Middle frontal gyrus (tissue), 1 donor: ENCODE data around the gene TTYH3.

Experiments used
- DNase-seq: peaks from one replicate; pipeline ENCODE4 v3.0.0-alpha.2; 2015; ENCODE audit warnings: low spot score; ENCODE audit errors: extremely low spot score

Gene TTYH3

DNA sequence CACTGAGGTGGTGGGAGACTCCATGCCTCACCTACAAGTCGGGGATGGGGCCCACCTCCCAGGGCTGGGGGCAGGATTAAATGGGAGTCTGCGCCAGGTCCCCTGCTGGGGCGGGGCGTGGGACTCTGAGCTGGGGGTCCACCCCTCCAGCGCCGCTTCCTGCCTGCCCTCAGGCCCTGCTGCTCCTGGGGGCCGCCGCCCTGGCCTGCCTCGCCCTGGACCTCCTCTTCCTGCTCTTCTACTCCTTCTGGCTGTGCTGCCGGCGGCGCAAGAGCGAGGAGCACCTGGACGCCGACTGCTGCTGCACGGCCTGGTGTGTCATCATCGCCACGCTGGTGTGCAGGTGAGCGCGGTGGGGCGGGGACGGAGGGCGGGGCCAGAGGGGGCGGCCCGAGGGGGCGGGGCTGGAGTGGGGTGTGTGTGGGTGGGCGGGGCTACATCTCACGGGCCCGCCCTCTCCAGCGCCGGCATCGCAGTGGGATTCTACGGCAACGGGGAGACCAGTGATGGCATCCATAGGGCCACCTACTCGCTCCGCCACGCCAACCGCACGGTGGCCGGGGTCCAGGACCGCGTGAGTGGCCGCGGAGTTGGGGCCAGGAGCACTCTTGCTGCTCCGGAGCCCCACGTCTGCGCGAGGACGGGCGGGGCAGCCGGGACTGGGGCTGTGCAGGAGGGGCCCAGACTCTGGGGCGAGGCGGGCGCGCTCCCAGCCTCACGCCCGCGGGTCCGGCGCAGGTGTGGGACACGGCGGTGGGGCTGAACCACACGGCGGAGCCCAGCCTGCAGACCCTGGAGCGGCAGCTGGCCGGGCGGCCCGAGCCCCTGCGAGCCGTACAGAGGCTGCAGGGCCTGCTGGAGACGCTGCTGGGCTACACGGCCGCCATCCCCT, 15.1 kb downstream of the TTYH3 start:
- DNase-seq, result no peak

DNA sequence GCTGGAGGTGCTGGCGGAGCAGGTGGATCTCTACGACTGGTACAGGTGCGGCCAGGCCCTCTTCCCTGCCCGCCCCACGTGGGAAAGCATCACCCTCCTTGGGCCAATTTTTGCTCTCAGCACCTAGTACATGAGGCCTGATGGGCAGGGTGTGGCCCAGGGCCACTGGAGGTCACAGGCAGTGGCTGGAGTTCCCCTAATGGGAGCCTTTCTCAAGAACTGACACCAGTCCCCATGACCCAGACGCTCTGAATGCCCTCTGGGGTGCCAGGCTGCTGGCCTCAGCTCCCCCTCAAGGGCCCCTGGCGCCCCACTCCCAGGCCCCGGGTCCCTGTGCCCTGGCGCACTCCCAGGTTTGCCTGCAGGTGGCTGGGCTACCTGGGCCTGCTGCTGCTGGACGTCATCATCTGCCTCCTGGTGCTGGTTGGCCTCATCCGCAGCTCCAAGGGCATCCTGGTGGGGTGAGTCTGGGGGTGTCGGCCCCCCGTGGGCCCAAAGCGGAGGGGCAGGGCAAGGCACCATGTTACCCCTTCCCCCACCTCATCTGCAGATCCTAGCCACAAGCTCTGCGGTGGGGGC, 15.9 kb downstream of the TTYH3 start:
- no peak for DNase-seq

DNA sequence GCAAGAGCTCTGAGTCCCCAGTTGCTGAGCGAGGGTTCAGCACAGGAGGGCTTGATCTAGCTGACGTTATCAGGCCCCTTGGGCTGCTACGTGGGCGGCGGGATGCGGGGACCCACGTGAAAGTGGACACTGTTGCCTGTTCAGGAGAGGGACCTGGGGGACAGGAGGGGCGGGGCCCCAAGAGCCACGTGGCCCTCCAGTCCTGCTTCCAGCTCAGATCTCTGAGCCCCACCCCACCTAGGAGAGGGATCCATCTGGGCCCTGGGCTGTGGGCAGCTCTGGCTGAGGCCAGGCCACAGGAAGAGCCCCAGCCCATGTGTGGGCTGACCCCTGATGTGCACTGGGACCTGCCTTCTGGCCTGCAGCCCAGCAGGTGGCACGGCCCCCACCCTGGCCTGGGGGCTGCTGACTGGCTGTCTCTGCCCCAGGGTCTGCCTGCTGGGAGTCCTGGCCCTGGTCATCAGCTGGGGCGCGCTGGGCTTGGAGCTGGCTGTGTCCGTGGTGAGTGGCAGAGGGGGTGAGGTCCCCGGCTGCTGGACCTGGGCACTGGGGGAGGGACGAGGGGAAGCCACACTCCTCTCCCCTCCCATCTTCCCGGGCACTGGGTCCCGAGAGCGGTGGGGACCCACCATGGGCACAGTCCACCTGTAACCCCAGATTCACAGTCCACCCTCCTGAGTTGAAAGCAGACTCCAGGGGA, 17.5 kb downstream of the TTYH3 start:
- DNase-seq, result no peak

DNA sequence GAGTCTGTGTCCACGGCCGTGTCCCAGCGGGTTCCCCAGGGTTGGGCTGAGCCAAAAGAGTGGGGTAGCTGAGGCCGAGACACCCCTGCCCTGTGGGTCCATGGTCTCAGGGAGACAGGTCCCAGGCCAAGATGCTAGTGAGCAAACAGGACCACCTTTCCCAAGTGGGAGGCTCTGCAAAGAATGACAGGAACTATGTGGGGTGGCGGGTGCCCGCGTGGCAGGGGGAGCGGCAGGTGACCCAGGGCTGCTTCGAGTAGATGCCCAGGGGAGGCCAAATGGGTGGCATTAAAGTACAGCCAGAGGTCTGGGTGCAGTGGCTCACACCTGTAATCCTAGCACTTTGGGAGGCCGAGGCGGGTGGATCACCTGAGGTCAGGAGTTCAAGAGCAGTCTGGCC, 18.2 kb downstream of the TTYH3 start:
- no peak for DNase-seq

- no peak for DNase-seq
These were observed 18.7 kb downstream of the TTYH3 start for GRCh38 chr7:2650451-2650850.

- DNase-seq, result no peak
These were observed 19.6 kb downstream of the TTYH3 start for GRCh38 chr7:2651336-2651735.

DNA sequence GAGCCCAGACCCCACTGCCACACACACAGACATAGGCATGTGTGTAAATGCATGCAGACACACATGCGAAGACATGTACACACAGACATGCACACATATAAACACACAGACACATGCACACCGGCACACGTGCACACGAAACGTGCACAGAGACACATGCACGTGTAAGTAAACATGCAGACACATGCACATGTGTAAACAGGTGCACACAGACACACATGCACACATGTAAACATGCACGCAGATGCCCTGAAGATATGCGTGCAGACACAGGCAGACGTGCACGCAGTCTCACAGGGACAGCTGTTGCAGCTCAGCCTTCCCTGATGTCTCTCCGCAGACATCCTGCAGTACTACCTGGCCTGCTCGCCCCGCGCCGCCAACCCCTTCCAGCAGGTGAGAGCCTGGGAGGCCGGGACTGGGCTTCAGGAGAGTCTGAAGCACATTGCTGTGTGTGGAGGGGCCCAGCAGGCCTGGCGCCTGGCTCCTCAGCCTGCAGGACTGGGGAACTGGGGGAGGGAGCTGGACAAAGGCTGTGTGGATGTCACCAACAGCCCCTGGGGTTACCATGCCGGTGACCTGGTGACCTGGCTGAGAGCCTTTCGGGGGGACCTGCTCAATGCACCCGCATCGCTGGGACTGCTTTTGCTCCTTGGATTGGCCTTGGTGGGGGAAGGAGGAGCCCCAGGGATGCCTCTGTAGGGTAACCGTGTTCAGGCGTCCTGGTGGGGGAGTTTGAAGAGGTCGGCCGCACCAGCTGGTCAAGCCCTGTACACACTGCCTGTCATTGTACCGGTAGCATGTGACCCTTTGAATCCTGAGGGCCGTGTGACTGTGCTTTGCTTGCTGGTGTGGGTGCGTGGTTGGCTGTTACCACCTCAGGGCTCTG, 20.3 kb downstream of the TTYH3 start:
- DNase-seq, result no peak

DNA sequence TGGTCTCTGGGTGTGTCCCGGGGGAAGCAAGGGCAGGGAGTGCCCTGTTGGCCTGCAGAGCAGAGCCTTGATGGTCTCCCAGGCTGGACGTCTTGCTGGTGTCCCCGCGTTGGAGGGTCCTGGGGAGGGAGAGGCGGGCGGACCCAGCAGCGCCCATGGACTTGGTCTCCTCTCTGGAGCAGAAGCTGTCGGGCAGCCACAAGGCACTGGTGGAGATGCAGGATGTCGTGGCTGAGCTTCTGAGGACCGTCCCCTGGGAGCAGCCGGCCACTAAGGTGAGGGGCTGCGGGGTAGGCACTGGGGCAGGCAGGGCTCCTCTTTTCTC, 20.9 kb downstream of the TTYH3 start:
- no peak for DNase-seq

GRCh38 chr7:2654059-2654458, 22.3 kb downstream of the TTYH3 start:
- DNase-seq, result no peak

DNA sequence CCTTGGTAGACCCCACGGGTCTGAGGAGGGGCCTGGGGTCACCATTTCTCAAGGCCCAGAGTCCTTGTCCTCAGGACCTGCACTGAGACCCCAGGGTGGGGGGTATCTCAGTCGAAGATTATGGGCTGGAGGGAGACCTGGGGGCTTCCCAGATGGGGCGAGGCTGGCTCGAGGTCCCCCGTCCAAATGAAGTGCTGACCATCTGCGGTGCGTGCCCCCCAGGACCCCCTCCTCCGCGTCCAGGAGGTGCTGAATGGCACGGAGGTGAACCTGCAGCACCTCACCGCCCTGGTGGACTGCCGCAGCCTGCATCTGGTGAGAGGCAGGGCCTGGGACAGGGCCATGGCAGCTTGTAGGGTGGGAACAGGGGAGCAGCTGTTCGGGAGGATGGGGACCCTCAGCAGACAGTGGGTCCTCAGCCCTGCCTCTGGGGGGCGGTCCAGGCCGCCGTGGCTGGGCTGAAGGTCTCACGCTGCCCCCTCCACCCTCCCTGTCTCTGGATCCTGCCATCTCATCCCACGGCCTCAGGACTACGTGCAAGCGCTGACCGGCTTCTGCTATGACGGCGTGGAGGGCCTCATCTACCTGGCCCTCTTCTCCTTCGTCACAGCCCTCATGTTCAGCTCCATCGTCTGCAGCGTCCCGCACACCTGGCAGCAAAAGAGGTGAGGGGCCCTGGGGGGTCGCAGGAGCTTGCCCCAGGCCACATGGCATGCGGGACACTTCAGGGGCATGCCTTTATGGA, 24.3 kb downstream of the TTYH3 start:
- DNase-seq, result no peak

- DNase-seq, result no peak
These were observed 25.4 kb downstream of the TTYH3 start for GRCh38 chr7:2657208-2657607.

DNA sequence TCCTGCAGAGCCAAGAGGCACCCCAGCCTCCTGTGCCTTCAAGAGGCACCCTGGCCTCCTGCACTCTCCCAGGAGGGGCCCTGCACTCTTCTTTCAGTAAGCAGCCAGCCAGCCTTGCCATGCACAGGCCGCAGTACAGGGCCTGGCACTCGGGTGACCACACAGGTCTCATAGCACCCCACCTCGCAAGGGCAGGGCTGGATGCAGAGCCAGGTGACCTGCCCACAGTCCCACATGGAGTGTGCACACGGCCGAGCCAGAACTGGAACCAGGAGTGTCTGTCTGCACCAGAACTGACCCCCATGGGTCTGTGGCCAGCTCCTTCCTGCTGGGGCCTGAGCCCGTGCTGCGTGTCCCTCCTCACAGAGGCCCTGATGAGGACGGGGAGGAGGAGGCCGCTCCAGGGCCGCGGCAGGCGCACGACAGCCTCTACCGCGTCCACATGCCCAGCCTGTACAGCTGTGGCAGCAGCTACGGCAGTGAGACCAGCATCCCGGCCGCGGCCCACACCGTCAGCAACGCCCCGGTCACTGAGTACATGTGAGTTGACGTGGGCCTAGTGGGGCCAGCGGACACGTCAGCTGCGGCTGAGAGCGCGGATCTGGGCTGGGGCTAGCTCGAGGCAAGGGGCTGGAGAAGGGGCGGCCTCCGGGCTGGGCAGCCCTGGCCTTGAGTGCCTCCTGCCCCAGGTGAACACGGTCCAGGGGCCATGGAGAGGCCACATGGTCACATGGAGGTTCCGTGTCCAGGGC, 26.3 kb downstream of the TTYH3 start:
- no peak for DNase-seq

GRCh38 chr7:2658941-2659340, 27.2 kb downstream of the TTYH3 start:
- no peak for DNase-seq

DNA sequence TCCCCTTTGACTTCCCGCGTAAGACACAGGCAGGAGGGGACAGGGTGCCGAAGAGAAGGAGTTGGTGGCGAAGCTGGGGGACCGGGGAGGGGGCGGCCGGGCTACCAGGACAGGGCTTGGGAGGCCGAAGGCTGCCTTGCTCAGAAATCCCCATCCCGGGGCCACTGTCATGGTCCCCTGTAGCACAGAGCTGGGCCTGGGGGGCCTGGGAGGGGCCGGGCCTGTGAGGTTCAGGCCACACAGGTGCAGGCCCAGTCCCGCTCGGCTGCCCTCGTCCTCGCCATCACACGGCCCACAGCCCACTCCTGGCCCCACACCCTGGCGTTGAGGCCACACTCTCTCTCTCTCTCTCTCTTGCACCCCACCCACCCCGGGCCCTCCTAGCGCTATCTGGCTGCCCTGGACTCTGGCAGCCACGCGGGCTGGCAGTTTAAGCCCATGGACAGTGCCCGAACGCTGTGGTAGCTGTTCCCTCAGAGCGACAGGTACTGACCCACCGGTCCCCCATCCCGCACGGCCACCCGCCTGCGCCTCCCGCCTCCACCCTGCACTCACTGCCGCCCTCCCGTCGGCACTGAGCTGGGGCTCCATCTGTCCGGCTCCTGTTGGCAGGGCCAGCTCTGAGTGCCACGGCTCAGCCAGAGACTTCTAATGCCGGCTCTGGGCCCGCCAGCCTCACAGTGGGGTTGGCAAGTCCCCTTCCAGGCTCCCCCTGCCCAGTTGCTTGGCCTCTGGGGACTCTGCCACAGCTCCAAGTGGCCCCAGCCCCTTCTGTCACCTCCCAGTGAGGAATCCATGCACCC, 28.0 kb downstream of the TTYH3 start:
- no peak for DNase-seq

GRCh38 chr7:2660359-2661095, 28.7 kb downstream of the TTYH3 start:
- DNase-seq, result no peak

GRCh38 chr7:2661096-2661449, 29.3 kb downstream of the TTYH3 start:
- no peak for DNase-seq

- DNase-seq, result no peak
These were observed 30.0 kb downstream of the TTYH3 start for GRCh38 chr7:2661602-2662272.
